HL-60 (cell line): Measurements from ENCODE around the gene TNNT2.

Experiments
- DNase-seq, 2 experiments: peaks; one replicate each; pipeline ENCODE4 v3.0.0-alpha.2; 2010 to 2020; ENCODE audit warnings: low read depth in 1 of 2, low spot score in 1 of 2
- H3K27ac ChIP-seq: fragments of 250-450 bp; sonication (Bioruptor Pico); replicated peaks from 2 replicates; pipeline ENCODE4 v1.5.1; 2020; ENCODE audit warnings: mild to moderate bottlenecking, moderate library complexity
- H3K27me3 ChIP-seq: fragments of 250-450 bp; sonication (Bioruptor Pico); 2 replicates; pipeline ENCODE4 v1.5.1; 2021; ENCODE audit warnings: mild to moderate bottlenecking, moderate library complexity; ENCODE audit not compliant: insufficient read depth, poor library complexity, severe bottlenecking
- H3K4me3 ChIP-seq: replicated peaks from 2 replicates; pipeline ENCODE4 v1.5.1; 2011; ENCODE audit warnings: mild to moderate bottlenecking, control low read depth, low read length; ENCODE audit not compliant: insufficient read depth
- CTCF ChIP-seq: IDR thresholded peaks from one replicate; pipeline ENCODE4 v1.5.1; 2011; ENCODE audit warnings: low read length, control low read depth, inconsistent platforms; ENCODE audit not compliant: insufficient read depth
- GABPA ChIP-seq: IDR thresholded peaks from 2 replicates; pipeline ENCODE4 v1.6.1; 2012; ENCODE audit warnings: low read depth
- POLR2AphosphoS5 ChIP-seq: IDR thresholded peaks from 2 replicates; pipeline ENCODE4 v1.6.1; 2012; ENCODE audit warnings: low read depth
- REST ChIP-seq: IDR thresholded peaks from 2 replicates; pipeline ENCODE4 v1.6.1; 2012; ENCODE audit warnings: low read depth; ENCODE audit not compliant: insufficient replicate concordance
- SPI1 ChIP-seq: IDR thresholded peaks from 2 replicates; pipeline ENCODE4 v1.6.1; 2012; ENCODE audit warnings: low read depth, mild to moderate bottlenecking, borderline replicate concordance

TNNT2 gene

GRCh38 chr1:201360486-201360885 is 17.0 kb downstream of the TNNT2 start:
- H3K27me3 ChIP-seq: no peaks in the 10 kb centered on the region
- no peak for TF ChIP-seq SPI1
- no peak for TF ChIP-seq POLR2AphosphoS5
- no peak for TF ChIP-seq REST
- TF ChIP-seq GABPA: no peak
- TF ChIP-seq CTCF: no peak
- H3K27ac ChIP-seq: no peak overlapping the region
- no peak overlapping the region for H3K4me3 ChIP-seq
- no peak for DNase-seq

GRCh38 chr1:201359873-201360210 is 17.6 kb downstream of the TNNT2 start:
- no peak for DNase-seq
- H3K27me3 ChIP-seq: no peaks in the 10 kb centered on the region
- no peak overlapping the region for H3K4me3 ChIP-seq
- H3K27ac ChIP-seq: no peak overlapping the region
- no peak for TF ChIP-seq CTCF
- TF ChIP-seq SPI1: no peak

- Histone ChIP-seq H3K4me3 (no peak overlapping the region), H3K27ac (no peak overlapping the region), H3K27me3 (no peaks in the 10 kb centered on the region)
- no peak for TF ChIP-seq POLR2AphosphoS5
- no peak for TF ChIP-seq CTCF
- TF ChIP-seq SPI1: no peak
- TF ChIP-seq GABPA: no peak
- no peak for TF ChIP-seq REST
- no peak for DNase-seq
These were observed 18.2 kb downstream of the TNNT2 start for GRCh38 chr1:201359031-201359872.

- Histone ChIP-seq H3K4me3 (no peak overlapping the region), H3K27ac (no peak overlapping the region), H3K27me3 (no peaks in the 10 kb centered on the region)
- TF ChIP-seq SPI1 (no peak), REST (no peak), GABPA (no peak), POLR2AphosphoS5 (no peak), CTCF (no peak)
- no peak for DNase-seq
These were observed 18.9 kb downstream of the TNNT2 start for GRCh38 chr1:201358596-201358995.
